ENCODE measurements around the gene IL12RB2. TPM values are rescaled to one million over a fixed set of nuclear protein-coding genes. Genes with fewer than 3 reads are reported as not detected.

The IL12RB2 gene
- total RNA-seq, 1 experiment from 2014 or later: 0.22 TPM

GRCh38 chr1:67336783-67337182, 29.1 kb downstream of the IL12RB2 start:
- ChIA-PET POLR2A (no interaction called here), RAD21 (ENCODE audit: low non-redundant PET in 1 of 2, low total read pairs in 2 of 2, uncharacterized antibody in 2 of 2, unreplicated experiment in 2 of 2) (no interaction called here), CTCF (interaction anchor here (0.9 kb wide), 1 partner anchor 9 kb away, joined by 3 read pairs; no protein-coding TSS in a partner anchor)
- H3K9me2 ChIP-seq (ENCODE audit: insufficient read depth): no peaks in the 10 kb centered on the region
- H3K79me2 ChIP-seq (ENCODE audit: insufficient read depth, low read length): no peaks in the 10 kb centered on the region
- no peak overlapping the region for H3K4me3 ChIP-seq (replicated peaks in 1 of 2; ENCODE audit: low read depth in 1 of 2, low read length in 2 of 2)
- no peak overlapping the region for H3K27ac ChIP-seq (ENCODE audit: low read depth, low read length)
- peaks cover 0 to 11% of the 10 kb centered on the region in 2 experiments; a peak in 2 of 4 replicates for H3K4me1 ChIP-seq (ENCODE audit: control insufficient read depth in 1 of 2, insufficient read depth in 2 of 2, low read length in 2 of 2)
- no peaks in the 10 kb centered on the region for H3K9me3 ChIP-seq (ENCODE audit: control insufficient read depth in 1 of 2, insufficient read depth in 1 of 2, low read depth in 1 of 2, low read length in 2 of 2)
- intact Hi-C loops (cut with micrococcal nuclease): no loop called here
- H3K27me3 ChIP-seq (ENCODE audit: insufficient read depth, low read length): no peaks in the 10 kb centered on the region
- BruUV-seq (replicated peaks): no TSS peak
- no peak overlapping the region for H3K4me2 ChIP-seq (ENCODE audit: low read length)
- H4K20me1 ChIP-seq (ENCODE audit: insufficient read depth): no peaks in the 10 kb centered on the region
- DNase-seq (ENCODE audit: low read depth, low spot score) (no peak), ATAC-seq (no peak)
- H3K36me3 ChIP-seq (ENCODE audit: control insufficient read depth in 1 of 2, insufficient read depth in 2 of 2, low read length in 2 of 2): no peaks in the 10 kb centered on the region
- TF ChIP-seq, protein P1, sequence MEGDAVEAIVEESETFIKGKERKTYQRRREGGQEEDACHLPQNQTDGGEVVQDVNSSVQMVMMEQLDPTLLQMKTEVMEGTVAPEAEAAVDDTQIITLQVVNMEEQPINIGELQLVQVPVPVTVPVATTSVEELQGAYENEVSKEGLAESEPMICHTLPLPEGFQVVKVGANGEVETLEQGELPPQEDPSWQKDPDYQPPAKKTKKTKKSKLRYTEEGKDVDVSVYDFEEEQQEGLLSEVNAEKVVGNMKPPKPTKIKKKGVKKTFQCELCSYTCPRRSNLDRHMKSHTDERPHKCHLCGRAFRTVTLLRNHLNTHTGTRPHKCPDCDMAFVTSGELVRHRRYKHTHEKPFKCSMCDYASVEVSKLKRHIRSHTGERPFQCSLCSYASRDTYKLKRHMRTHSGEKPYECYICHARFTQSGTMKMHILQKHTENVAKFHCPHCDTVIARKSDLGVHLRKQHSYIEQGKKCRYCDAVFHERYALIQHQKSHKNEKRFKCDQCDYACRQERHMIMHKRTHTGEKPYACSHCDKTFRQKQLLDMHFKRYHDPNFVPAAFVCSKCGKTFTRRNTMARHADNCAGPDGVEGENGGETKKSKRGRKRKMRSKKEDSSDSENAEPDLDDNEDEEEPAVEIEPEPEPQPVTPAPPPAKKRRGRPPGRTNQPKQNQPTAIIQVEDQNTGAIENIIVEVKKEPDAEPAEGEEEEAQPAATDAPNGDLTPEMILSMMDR (IDR thresholded peaks at IDR 0.05 in 2 of 3, conservative IDR thresholded peaks at IDR 0.05 in 1 of 3; ENCODE audit: borderline replicate concordance in 1 of 3, insufficient read depth in 1 of 3, low read depth in 2 of 3, low read length in 2 of 3): no peak
- TF ChIP-seq EGR1 (IDR thresholded peaks at IDR 0.05; ENCODE audit: low read depth) (no peak), SP1 (IDR thresholded peaks at IDR 0.05; ENCODE audit: low read depth) (no peak), REST (IDR thresholded peaks at IDR 0.05; ENCODE audit: low read depth) (no peak), CEBPB (IDR thresholded peaks at IDR 0.05; ENCODE audit: low read depth) (no peak), ELF1 (IDR thresholded peaks at IDR 0.05; ENCODE audit: borderline replicate concordance, low read depth) (no peak), MAX (IDR thresholded peaks at IDR 0.05) (no peak), EZH2 (IDR thresholded peaks at IDR 0.05) (no peak), POLR2A (IDR thresholded peaks at IDR 0.05; ENCODE audit: borderline replicate concordance, extremely low read depth, insufficient read depth, insufficient read length) (no peak), ZNF274 (IDR thresholded peaks at IDR 0.05; ENCODE audit: low read depth, low read length) (no peak), JUND (IDR thresholded peaks at IDR 0.05) (no peak)
- TF ChIP-seq, protein P2, sequence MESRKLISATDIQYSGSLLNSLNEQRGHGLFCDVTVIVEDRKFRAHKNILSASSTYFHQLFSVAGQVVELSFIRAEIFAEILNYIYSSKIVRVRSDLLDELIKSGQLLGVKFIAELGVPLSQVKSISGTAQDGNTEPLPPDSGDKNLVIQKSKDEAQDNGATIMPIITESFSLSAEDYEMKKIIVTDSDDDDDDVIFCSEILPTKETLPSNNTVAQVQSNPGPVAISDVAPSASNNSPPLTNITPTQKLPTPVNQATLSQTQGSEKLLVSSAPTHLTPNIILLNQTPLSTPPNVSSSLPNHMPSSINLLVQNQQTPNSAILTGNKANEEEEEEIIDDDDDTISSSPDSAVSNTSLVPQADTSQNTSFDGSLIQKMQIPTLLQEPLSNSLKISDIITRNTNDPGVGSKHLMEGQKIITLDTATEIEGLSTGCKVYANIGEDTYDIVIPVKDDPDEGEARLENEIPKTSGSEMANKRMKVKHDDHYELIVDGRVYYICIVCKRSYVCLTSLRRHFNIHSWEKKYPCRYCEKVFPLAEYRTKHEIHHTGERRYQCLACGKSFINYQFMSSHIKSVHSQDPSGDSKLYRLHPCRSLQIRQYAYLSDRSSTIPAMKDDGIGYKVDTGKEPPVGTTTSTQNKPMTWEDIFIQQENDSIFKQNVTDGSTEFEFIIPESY (IDR thresholded peaks at IDR 0.05; ENCODE audit: extremely low read depth, insufficient replicate concordance, low read length): no peak
- H3K9ac ChIP-seq (ENCODE audit: low read length): no peak overlapping the region
- H2AFZ ChIP-seq (ENCODE audit: low read depth, low read length, poor library complexity, severe bottlenecking): no peak overlapping the region
